Measurements from ENCODE around the gene AFAP1.

Gene AFAP1

GRCh38 chr4:7767966-7768365, 171.7 kb downstream of the AFAP1 start:
- no peak for DNase-seq (ENCODE audit: low spot score)

GRCh38 chr4:7767526-7767925, 172.1 kb downstream of the AFAP1 start:
- DNase-seq (ENCODE audit: low spot score): no peak

DNA sequence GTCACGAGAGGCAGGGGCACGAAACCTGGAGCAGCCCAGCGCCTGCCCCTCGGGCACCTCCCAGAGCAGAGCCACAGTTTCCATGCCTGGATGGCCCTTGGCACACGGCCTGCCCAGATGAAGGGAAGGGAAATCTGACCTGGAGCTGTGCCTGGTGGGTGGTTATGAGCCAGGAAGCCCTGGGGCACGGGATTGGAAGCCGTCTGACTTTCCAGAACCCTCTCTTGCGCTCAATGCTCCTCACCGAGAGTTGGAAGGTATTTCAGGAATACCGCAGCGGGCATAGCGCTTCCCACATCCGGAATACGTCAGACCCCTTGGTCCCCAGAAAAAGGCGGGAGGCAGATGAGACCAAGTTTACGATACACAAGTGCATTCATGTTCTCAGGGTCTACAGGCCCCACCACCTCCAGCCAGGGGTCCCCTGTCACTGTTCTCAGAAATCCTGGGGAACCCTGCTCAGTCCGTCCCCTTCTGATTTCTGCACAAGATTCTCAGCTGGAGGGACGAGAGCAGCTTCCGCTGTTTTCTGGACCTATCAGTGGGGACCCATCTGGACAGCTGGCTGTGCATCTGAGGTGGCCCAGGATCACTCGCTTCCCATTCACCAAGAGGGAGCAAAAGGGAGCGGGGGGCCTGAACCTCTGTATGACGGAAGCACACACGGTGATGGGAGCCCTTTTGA, 172.9 kb downstream of the AFAP1 start:
- no peak for DNase-seq (ENCODE audit: low spot score)

- no peak for DNase-seq (ENCODE audit: low spot score)
Observed at GRCh38 chr4:7766086-7766485, 173.6 kb downstream of the AFAP1 start.

DNA sequence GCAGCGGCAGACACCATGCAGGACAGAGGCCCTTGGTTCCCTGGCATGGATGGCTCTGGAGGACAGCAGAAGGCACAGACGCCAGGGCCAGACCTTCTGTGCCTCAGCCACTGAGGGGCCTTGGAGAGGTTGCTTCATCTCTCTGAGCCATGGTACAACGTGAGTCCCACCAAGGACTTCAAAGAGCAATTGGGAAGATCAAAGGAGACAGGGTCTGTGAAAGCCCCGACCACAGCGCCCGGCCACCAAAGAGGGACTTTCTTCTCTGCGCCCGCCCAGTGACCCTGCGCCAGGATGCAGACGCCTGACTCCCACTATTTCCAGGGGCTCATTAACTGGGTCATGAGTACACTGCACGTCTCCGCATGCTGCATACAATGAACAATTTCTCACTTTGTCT, 174.0 kb downstream of the AFAP1 start:
- DNase-seq (ENCODE audit: low spot score): no peak

GRCh38 chr4:7764466-7764865, 175.2 kb downstream of the AFAP1 start:
- DNase-seq (ENCODE audit: low spot score): no peak

GRCh38 chr4:7763788-7764187, 175.9 kb downstream of the AFAP1 start:
- DNase-seq (ENCODE audit: low spot score): no peak

- DNase-seq (ENCODE audit: low spot score): no peak
Observed at GRCh38 chr4:7763106-7763505, 176.6 kb downstream of the AFAP1 start.

GRCh38 chr4:7762376-7763030, 177.2 kb downstream of the AFAP1 start:
- DNase-seq (ENCODE audit: low spot score): no peak

- peak; percentile 32 for DNase-seq (ENCODE audit: low spot score)
Observed at GRCh38 chr4:7761720-7762119, 177.9 kb downstream of the AFAP1 start.

- no peak for DNase-seq (ENCODE audit: low spot score)
Observed at GRCh38 chr4:7761312-7761711, 178.3 kb downstream of the AFAP1 start.

GRCh38 chr4:7760706-7761105, 179.0 kb downstream of the AFAP1 start:
- no peak for DNase-seq (ENCODE audit: low spot score)

DNA sequence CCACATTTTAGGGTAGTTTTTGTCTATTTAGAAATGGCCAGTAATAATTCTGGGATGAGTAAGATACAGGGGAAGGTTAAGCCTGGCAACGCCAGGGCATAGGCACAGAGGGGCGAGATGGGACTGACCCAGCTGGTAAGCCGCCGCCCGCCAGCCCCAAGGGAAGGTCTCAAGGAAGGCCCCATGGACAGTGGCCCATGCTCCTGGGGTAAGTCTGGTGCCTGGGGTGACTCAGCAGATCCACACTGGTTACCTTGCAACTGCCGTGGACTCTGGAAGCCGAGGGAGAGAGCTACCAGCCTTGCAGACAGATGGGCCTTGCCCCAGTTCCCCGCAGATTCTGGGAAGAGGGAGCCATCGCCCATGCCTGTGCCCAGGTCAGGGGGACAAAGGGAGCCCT, 179.4 kb downstream of the AFAP1 start:
- no peak for DNase-seq (ENCODE audit: low spot score)

DNA sequence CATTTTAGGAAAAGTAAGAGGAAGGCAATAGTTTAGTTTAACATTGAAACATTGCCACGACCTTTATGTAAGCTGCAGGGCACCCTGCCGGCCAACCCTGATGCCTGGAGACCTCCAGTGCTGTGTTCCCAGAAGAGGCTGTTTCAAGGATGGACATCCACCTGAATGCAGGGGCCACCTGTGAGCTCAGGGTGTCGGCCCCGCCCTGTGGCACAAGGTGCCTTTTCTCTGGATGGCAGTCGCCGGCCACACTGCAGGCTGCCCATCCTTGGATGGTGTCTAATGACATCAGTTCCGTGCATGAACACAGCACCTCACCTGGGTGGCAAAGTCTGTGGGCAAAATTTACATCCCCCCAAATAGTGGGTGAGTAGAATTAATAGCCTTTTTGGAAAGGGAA, 180.0 kb downstream of the AFAP1 start:
- no peak for DNase-seq (ENCODE audit: low spot score)

DNA sequence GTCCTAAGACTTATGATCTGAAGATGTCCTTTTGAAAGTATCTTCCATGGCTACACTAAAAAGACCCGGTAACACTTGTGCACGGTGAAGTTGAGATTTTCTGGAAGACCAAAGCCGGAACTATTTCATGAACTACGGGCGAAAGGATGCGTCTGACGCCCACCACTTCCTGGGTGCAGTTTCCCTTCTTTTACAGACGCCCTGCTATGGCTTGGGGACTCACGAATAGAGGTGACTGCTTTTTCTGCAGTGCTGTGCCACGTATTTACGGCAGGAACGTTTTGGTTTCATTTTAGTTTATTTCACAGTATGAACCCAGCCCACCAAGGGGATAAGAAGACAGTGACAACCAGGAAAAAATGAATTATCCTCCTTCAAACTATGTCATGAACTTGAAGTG, 180.4 kb downstream of the AFAP1 start:
- DNase-seq (ENCODE audit: low spot score): no peak

- DNase-seq (ENCODE audit: low spot score): no peak
Observed at GRCh38 chr4:7758476-7758875, 181.2 kb downstream of the AFAP1 start.

GRCh38 chr4:7757501-7758471, 181.9 kb downstream of the AFAP1 start:
- DNase-seq (ENCODE audit: low spot score): no peak

DNA sequence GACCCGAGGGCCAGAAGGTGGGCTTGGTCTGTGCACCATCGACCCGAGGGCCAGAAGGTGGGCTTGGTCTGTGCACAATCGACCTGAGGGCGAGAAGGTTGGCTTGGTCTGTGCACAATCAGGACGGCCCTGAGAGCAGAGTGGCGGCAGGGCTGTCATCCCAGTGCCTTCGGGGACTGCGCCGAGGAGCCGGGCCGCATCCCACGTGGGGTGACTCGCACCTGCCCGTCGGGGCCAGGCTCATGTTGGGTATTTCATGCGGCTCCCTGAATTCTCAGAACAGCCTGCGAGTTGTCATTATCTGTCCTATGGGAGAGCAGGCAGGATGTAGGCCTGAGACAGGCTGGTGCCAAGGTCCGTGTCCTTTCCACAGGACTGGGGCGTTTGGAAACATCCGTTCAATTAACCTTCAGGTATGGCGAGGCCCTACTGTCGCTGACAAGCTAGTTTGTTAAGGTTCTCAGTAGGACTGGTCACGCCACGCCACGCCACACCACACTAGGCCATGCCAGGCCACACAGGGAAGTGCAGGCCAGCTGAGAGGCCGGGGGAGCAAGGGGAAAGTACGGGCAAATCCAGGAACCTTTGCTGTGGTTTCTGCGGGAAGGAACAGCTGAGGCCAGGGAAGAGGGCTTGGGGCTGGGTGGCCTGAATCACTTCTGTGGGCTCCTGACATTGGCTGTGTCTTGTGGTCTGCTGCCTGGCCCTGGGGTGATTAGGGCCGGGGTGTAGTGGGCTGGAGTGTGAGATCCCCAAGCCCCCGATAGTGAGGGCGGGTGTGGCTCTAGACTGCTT, 182.9 kb downstream of the AFAP1 start:
- DNase-seq (ENCODE audit: low spot score): no peak

- no peak for DNase-seq (ENCODE audit: low spot score)
Observed at GRCh38 chr4:7756071-7756470, 183.6 kb downstream of the AFAP1 start.

DNA sequence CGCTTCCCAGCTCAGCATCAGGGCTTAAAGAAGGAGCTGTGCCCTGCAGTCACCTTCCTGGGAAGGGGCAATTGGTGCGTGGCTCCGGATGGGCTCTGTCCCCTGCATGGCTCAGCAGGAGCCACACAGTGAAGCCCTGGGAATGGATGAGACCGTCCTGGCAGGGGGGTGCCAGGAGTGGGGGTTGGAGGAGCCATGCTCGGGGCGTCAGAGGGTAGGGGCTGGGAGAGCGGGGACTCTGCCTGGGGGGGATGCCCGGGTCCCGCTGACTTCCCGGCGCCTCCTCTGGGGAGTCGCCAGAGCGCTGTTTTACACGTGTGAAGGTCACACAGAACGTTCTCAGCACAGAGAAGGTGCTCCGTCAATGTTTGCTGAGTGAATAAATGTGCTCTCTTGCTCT, 184.1 kb downstream of the AFAP1 start:
- DNase-seq (ENCODE audit: low spot score): no peak

DNA sequence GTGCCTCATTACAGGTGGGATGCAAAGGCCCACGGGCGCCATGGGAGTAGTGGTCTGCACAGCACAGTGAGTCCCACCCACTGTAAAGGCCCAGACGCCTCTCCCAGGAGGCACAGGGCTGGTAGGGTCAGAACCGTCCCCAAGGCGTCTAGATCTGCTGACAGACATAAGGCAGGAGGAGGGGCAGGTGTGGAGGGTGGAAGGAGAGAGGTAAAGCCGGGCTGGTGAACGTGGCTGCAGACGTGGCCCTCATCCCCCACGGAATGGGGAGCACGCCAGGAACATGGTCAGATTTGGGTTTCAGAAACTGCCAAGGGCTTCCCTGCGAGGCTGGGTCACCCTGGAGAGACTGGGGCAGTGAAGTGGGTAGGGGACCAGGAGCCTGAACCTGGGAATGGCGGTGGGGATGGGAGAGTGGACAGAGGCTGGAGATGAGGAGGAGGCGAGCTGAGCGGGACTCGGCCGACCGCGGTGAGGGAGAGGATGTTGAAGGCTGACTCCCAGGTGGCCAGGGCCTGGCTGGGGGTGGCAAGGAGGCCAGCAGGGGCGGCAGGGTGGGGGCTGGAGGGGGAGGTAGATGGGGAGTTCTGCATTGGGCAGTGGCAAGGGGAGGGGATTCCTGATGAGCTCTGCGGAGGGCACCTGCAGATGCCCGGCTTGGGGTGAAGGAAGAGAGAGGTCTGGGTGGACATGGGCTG, 184.9 kb downstream of the AFAP1 start:
- DNase-seq (ENCODE audit: low spot score): no peak

Measured in hematopoietic multipotent progenitor cell treated with erythropoietin and hydrocortisone succinate and interleukin-3 and kit ligand, for 15 days (in vitro differentiated cells).